Measurements from ENCODE around the gene ADGRL1.

ADGRL1 gene

GRCh38 chr19:14116525-14116917, 89.4 kb downstream of the ADGRL1 start:
- H3K27ac ChIP-seq = no peak overlapping the region; the same call in 1 of the 2 replicates
- no peaks in the 10 kb centered on the region for H3K9me3 ChIP-seq (ENCODE audit: severe bottlenecking)
- H3K36me3 ChIP-seq = peaks cover 19% of the 10 kb centered on the region
- no peak for DNase-seq
- no peaks in the 10 kb centered on the region for H3K27me3 ChIP-seq (ENCODE audit: insufficient read depth, low read depth, severe bottlenecking)
- H3K4me3 ChIP-seq (ENCODE audit: low read depth, low read length) = peak overlapping the region; percentile 56
- no peak for TF ChIP-seq CTCF (IDR thresholded peaks at IDR 0.05; ENCODE audit: low read depth, low read length)

GRCh38 chr19:14115756-14116155, 90.2 kb downstream of the ADGRL1 start:
- DNase-seq = no peak
- TF ChIP-seq CTCF (IDR thresholded peaks at IDR 0.05; ENCODE audit: low read depth, low read length) = no peak
- no peak overlapping the region for H3K4me3 ChIP-seq (ENCODE audit: low read depth, low read length)
- no peaks in the 10 kb centered on the region for H3K27me3 ChIP-seq (ENCODE audit: insufficient read depth, low read depth, severe bottlenecking)
- H3K27ac ChIP-seq = no peak overlapping the region
- no peaks in the 10 kb centered on the region for H3K9me3 ChIP-seq (ENCODE audit: severe bottlenecking)
- H3K36me3 ChIP-seq = peaks cover 16% of the 10 kb centered on the region

GRCh38 chr19:14114854-14115253, 91.1 kb downstream of the ADGRL1 start:
- Histone ChIP-seq H3K27ac (no peak overlapping the region), H3K4me3 (ENCODE audit: low read depth, low read length) (no peak overlapping the region), H3K36me3 (peaks cover 7% of the 10 kb centered on the region), H3K27me3 (ENCODE audit: insufficient read depth, low read depth, severe bottlenecking) (no peaks in the 10 kb centered on the region), H3K9me3 (ENCODE audit: severe bottlenecking) (no peaks in the 10 kb centered on the region)
- TF ChIP-seq CTCF (IDR thresholded peaks at IDR 0.05; ENCODE audit: low read depth, low read length) = peak; percentile 60
- peak; percentile 51 for DNase-seq

- TF ChIP-seq CTCF (IDR thresholded peaks at IDR 0.05; ENCODE audit: low read depth, low read length) = no peak
- Histone ChIP-seq H3K9me3 (ENCODE audit: severe bottlenecking) (no peaks in the 10 kb centered on the region), H3K4me3 (ENCODE audit: low read depth, low read length) (no peak overlapping the region), H3K27ac (no peak overlapping the region), H3K36me3 (peaks cover 3% of the 10 kb centered on the region), H3K27me3 (ENCODE audit: insufficient read depth, low read depth, severe bottlenecking) (no peaks in the 10 kb centered on the region)
- DNase-seq = no peak
These were observed 91.5 kb downstream of the ADGRL1 start for GRCh38 chr19:14114439-14114838.

GRCh38 chr19:14113762-14114414, 92.1 kb downstream of the ADGRL1 start:
- peak; percentile 39 for DNase-seq
- no peaks in the 10 kb centered on the region for H3K9me3 ChIP-seq (ENCODE audit: severe bottlenecking)
- no peaks in the 10 kb centered on the region; the same call in 1 of the 2 replicates for H3K36me3 ChIP-seq
- no peaks in the 10 kb centered on the region for H3K27me3 ChIP-seq (ENCODE audit: insufficient read depth, low read depth, severe bottlenecking)
- no peak overlapping the region; the same call in 1 of the 2 replicates for H3K27ac ChIP-seq
- H3K4me3 ChIP-seq (ENCODE audit: low read depth, low read length) = no peak overlapping the region
- peak; percentile 47 for TF ChIP-seq CTCF (IDR thresholded peaks at IDR 0.05; ENCODE audit: low read depth, low read length)

All from WERI-Rb-1 (cell line).